Tibial artery (tissue), 4 donors: ENCODE measurements around the gene ASGR2.

Experiments used
- DNase-seq, 2 donors: peaks; one replicate each; pipeline ENCODE4 v3.0.0-alpha.2; 2019
- H3K27ac ChIP-seq, 2 donors: fragments of 200-600 bp; sonication (generic) in 1 of 2; 1 replicate in 1 of 2; 2 replicates in 1 of 2; pipeline ENCODE4 v1.5.1; 2018 to 2019; ENCODE audit warnings: mild to moderate bottlenecking in 1 of 2
- H3K27me3 ChIP-seq, 2 donors: fragments of 200-600 bp; sonication (generic) in 1 of 2; one replicate each; pipeline versions ENCODE4 v1.5.1 to v1.6.0; 2016 to 2019
- H3K36me3 ChIP-seq, 3 donors: fragments of 200-600 bp; sonication (generic) in 2 of 3; one replicate each; pipeline ENCODE4 v1.5.1; 2016 to 2019; ENCODE audit warnings: mild to moderate bottlenecking in 2 of 3
- H3K4me1 ChIP-seq, 4 donors: fragments of 200-600 bp; sonication (generic) in 2 of 4; 1 replicate in 3 of 4; 2 replicates in 1 of 4; pipeline ENCODE4 v1.5.1; 2016 to 2019
- H3K4me3 ChIP-seq, 2 donors: fragments of 200-600 bp; sonication (generic) in 1 of 2; 1 replicate in 1 of 2; 2 replicates in 1 of 2; pipeline ENCODE4 v1.5.1; 2018 to 2019; ENCODE audit warnings: mild to moderate bottlenecking in 2 of 2
- H3K9me3 ChIP-seq, 3 donors: fragments of 200-600 bp; sonication (generic) in 1 of 3; one replicate each; pipeline ENCODE4 v1.5.1; 2016 to 2019
- intact Hi-C: fragments of 100-400 bp; cut with DNase I; formaldehyde crosslinking; loops from one replicate; pipeline ENCODE4 v1.15.0; 2023; ENCODE audit warnings: low total_unique reads
- TF ChIP-seq, protein P1 (sequence below), 2 experiments: fragments of 200-600 bp in 1 of 2; fragments of 450-650 bp in 1 of 2; IDR thresholded peaks; one replicate each; pipeline ENCODE4 v1.5.1; 2017 to 2019; ENCODE audit warnings: antibody characterized with exemption in 2 of 2, mild to moderate bottlenecking in 1 of 2, moderate library complexity in 1 of 2

ASGR2 gene

DNA sequence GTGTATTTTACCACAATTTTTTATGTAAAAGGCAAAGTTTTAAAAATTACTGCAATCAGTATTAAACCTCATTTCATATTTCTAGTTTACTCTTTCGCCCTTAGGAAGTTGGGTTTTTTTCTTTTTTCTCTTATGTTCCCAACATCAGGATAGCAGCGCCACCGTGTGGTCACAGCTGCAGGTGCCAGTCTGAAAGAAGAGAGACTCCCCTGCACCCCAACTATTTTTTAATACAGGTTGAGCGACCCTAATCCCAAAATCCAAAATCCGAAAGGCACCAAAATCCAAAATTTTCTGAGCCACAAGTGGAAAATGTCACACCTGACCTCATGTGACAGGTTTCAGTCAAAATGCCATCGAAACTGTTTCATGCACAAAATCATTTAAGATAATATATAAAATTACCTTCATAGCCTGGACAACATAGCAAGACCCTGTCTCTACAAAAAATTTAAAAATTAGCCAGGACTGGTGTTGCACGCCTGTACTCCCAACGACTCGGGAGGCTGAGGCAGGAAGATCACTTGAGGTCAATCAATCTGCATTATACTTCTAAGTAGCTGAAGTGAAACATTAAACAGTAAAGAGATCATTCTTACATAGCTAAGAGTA lies 21.8 kb upstream of the ASGR2 start:
- Histone ChIP-seq H3K4me3 (no peak overlapping the region), H3K36me3 (no peaks in the 10 kb centered on the region), H3K27ac (no peak overlapping the region), H3K4me1 (no peaks in the 10 kb centered on the region), H3K9me3 (no peaks in the 10 kb centered on the region), H3K27me3 (peaks cover 0 to 72% of the 10 kb centered on the region in 2 donors)
- intact Hi-C loops = loop anchor here (5.0 kb wide), 1 partner anchor 89 kb away; no protein-coding TSS in a partner anchor
- TF ChIP-seq, protein P1, sequence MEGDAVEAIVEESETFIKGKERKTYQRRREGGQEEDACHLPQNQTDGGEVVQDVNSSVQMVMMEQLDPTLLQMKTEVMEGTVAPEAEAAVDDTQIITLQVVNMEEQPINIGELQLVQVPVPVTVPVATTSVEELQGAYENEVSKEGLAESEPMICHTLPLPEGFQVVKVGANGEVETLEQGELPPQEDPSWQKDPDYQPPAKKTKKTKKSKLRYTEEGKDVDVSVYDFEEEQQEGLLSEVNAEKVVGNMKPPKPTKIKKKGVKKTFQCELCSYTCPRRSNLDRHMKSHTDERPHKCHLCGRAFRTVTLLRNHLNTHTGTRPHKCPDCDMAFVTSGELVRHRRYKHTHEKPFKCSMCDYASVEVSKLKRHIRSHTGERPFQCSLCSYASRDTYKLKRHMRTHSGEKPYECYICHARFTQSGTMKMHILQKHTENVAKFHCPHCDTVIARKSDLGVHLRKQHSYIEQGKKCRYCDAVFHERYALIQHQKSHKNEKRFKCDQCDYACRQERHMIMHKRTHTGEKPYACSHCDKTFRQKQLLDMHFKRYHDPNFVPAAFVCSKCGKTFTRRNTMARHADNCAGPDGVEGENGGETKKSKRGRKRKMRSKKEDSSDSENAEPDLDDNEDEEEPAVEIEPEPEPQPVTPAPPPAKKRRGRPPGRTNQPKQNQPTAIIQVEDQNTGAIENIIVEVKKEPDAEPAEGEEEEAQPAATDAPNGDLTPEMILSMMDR (IDR thresholded peaks at IDR 0.05) = peak; percentile 80 to 82
- DNase-seq = peak; percentile 79 to 83

DNA sequence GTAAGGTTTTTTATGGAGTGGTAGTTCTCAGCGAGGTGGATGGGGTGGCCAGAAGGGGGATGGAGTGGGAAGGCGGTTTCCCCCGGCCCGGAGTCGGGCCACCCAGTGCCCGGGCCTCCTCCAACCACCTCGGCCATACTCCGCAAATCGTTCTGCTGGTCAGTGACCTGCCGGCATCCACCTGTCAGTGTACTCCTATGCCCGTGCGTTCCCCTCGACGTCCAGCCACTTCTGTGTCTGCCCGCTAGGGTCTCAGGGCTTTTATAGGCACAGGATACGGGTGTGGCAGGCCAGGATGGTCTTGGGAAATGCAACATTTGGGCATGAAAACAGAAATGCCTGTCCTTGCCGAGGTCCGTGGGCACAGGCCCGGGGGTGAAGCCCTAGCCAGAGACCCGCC lies 19.3 kb upstream of the ASGR2 start:
- Histone ChIP-seq H3K27ac (no peak overlapping the region), H3K27me3 (peaks cover 0 to 64% of the 10 kb centered on the region in 2 donors)
- intact Hi-C loops = no loop called here

DNA sequence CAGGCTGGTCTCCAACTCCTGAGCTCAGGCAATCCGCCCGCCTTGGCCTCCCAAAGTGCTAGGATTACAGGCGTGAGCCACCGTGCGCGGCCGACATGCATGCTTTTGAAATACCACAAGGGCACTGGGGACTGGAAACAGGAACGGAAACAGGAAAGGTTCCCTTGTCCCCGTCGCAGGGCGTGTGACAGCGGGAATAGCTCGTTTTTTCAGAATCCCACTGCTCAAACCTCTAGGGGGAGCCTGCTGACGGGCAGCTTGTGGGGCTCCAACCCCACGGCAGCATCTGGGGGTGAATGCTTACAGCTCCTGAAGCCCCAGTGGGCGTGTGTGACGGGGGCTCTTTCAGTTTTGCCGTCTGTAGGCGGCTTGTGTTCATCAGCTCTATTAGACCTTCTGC lies 18.8 kb upstream of the ASGR2 start:
- Histone ChIP-seq H3K27me3 (peaks cover 0 to 60% of the 10 kb centered on the region in 2 donors), H3K9me3 (no peaks in the 10 kb centered on the region), H3K4me3 (no peak overlapping the region), H3K4me1 (no peaks in the 10 kb centered on the region), H3K27ac (no peak overlapping the region), H3K36me3 (no peaks in the 10 kb centered on the region)
- intact Hi-C loops = no loop called here
- peak in 1 of 2 donors; percentile 43 for DNase-seq
- TF ChIP-seq, protein P1 (IDR thresholded peaks at IDR 0.05) = no peak

More for the DNA sequence above, 19.3 kb upstream of the ASGR2 start:
- Histone ChIP-seq H3K36me3 (no peaks in the 10 kb centered on the region), H3K4me1 (no peaks in the 10 kb centered on the region), H3K4me3 (no peak overlapping the region), H3K9me3 (no peaks in the 10 kb centered on the region)
- TF ChIP-seq, protein P1 (IDR thresholded peaks at IDR 0.05) = no peak
- DNase-seq = no peak

DNA sequence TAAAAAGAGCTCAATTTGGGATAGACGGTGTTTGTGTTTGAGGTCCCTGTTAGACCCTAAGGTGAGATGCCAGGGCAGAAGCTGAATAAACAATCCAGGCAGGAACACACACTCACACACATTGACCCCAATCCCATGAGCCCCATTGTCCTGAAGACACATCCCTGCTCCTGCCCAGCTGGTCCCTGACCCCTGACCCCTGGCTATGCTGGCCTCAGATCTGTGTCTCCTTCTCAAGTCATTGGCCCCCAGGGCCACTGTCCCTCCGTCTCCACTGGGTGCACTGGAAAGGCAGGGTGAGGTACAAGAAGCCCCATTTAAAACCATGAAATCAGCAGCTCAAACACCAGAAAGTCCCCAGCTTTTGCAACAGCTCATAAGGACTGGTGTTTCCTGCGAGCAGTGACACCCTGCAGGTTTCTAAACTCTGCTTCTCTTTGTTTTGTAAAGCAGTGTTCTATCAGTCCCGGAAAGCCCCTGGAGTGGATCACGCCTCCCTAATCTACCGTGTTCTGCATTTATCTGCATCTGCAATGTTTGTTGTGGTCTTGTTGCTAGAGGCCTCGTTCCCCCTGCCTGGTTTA lies 18.0 kb upstream of the ASGR2 start:
- no peaks in the 10 kb centered on the region for H3K36me3 ChIP-seq
- no peak for DNase-seq
- intact Hi-C loops = no loop called here
- no peaks in the 10 kb centered on the region for H3K9me3 ChIP-seq
- H3K4me3 ChIP-seq = peak overlapping the region in 1 of 2 donors; percentile 21
- no peaks in the 10 kb centered on the region for H3K4me1 ChIP-seq
- H3K27me3 ChIP-seq = peaks cover 0 to 54% of the 10 kb centered on the region in 2 donors
- TF ChIP-seq, protein P1 (IDR thresholded peaks at IDR 0.05) = no peak
- no peak overlapping the region for H3K27ac ChIP-seq

DNA sequence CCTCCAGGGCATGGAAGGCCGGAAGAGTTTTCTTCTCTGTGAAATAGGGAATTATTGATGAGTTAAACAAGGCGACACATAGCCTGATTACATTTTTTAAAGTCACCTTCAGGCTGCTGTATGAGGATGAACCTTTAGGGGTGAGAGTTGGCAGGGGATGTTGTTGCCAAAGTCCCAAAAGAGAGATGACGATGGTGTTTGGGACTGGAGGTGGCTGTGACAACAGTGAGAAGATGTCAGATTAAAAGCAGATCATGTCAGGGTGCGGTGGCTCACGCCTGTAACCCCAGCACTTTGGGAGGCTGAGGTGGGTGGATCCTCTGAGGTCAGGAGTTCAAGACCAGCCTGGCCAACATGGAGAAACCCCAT lies 16.8 kb upstream of the ASGR2 start:
- Histone ChIP-seq H3K4me1 (no peaks in the 10 kb centered on the region), H3K9me3 (no peaks in the 10 kb centered on the region), H3K27ac (no peak overlapping the region), H3K36me3 (no peaks in the 10 kb centered on the region), H3K4me3 (peak overlapping the region; percentile 4 to 21), H3K27me3 (peaks cover 0 to 52% of the 10 kb centered on the region in 2 donors)
- intact Hi-C loops = no loop called here
- DNase-seq = no peak
- TF ChIP-seq, protein P1 (IDR thresholded peaks at IDR 0.05) = no peak
